Testis (tissue), 3 donors: ENCODE data around the gene RARG. TPM values are rescaled to one million over a fixed set of nuclear protein-coding genes. Genes with fewer than 3 reads are reported as not detected.

Experiments
- DNase-seq: peaks from one replicate; pipeline ENCODE4 v3.0.0-alpha.2; 2019
- H3K27ac ChIP-seq, 2 donors: fragments of 200-600 bp; sonication (generic); one replicate each; pipeline ENCODE4 v1.5.1; 2019
- H3K27me3 ChIP-seq: fragments of 200-600 bp; sonication (generic); one replicate; pipeline ENCODE4 v1.5.1; 2019
- H3K36me3 ChIP-seq: fragments of 200-600 bp; sonication (generic); one replicate; pipeline ENCODE4 v1.5.1; 2017; ENCODE audit warnings: low read depth; ENCODE audit errors: missing control alignments
- H3K4me1 ChIP-seq: fragments of 200-600 bp; sonication (generic); one replicate; pipeline ENCODE4 v1.5.1; 2019
- H3K4me3 ChIP-seq, 2 donors: fragments of 200-600 bp; sonication (generic); one replicate each; pipeline ENCODE4 v1.5.1; 2017 to 2019
- H3K9me3 ChIP-seq: fragments of 200-600 bp; sonication (generic); one replicate; pipeline ENCODE4 v1.5.1; 2017
- CTCF ChIP-seq, 3 experiments: fragments of 450-650 bp in 2 of 3; fragments of 200-600 bp in 1 of 3; sonication (generic) in 1 of 3; IDR thresholded peaks; one replicate each; pipeline ENCODE4 v1.5.1; 2016 to 2019; ENCODE audit warnings: antibody characterized with exemption in 3 of 3, mild to moderate bottlenecking in 2 of 3, moderate library complexity in 1 of 3
- POLR2A ChIP-seq: fragments of 450-650 bp; IDR thresholded peaks from one replicate; pipeline ENCODE4 v1.6.1; 2017; ENCODE audit warnings: antibody characterized with exemption, mild to moderate bottlenecking, moderate library complexity
- WGBS, 2 donors: methylation state at CpG; one replicate each; pipeline ENCODE4 v1.1.5; 2018; 5-methylcytosine and 5-hydroxymethylcytosine counted together
- intact Hi-C: fragments of 100-400 bp; cut with DNase I; formaldehyde crosslinking; loops from one replicate; pipeline ENCODE4 v1.15.1; 2023; ENCODE audit warnings: low total_unique reads
- polyA plus RNA-seq: library from polyadenylated mRNA; stranded (reverse); fragments of 350-450 nt; fragmentation: Illumina TruSeq; extraction: RNeasy Lipid Tissue Mini Kit (QIAGEN cat#74804); gene quantifications from one replicate; pipeline ENCODE4 v1.2.3, GENCODE V29; 2014; ENCODE audit warnings: low read depth, low replicate concordance; ENCODE audit not compliant: insufficient read depth
- total RNA-seq, 2 donors: library from RNA; depleted of rRNA; stranded (reverse); fragments of >200 nt; gene quantifications; one replicate each; pipeline ENCODE4 v1.2.3, GENCODE V29; 2016

Gene RARG
- total and polyA plus RNA-seq, 3 donors from 2014 or later, result 12.1 to 13.6 (median 12.5) TPM

- intact Hi-C loops, result loop anchor here (5.0 kb wide), 1 partner anchor 34 kb away; no protein-coding TSS in a partner anchor
- Histone ChIP-seq H3K36me3 (no peaks in the 10 kb centered on the region), H3K27ac (peak overlapping the region; percentile 84 to 93), H3K9me3 (no peaks in the 10 kb centered on the region), H3K4me1 (peaks cover 20% of the 10 kb centered on the region), H3K27me3 (no peaks in the 10 kb centered on the region), H3K4me3 (peak overlapping the region; percentile 82 to 94)
- DNase-seq, result peak; percentile 82
- 0 to 1% methylated on average over 33 to 51 of the region's 51 CpGs for WGBS, 2 donors
- TF ChIP-seq POLR2A (no peak), CTCF (IDR thresholded peaks at IDR 0.05) (peak in 2 of 3 experiments; percentile 20 to 36)
Observed at GRCh38 chr12:53251477-53252348, 19.7 kb upstream of the RARG start.

GRCh38 chr12:53245286-53245685, 13.3 kb upstream of the RARG start:
- TF ChIP-seq CTCF (IDR thresholded peaks at IDR 0.05) (no peak), POLR2A (no peak)
- Histone ChIP-seq H3K4me1 (no peaks in the 10 kb centered on the region), H3K36me3 (no peaks in the 10 kb centered on the region), H3K27me3 (no peaks in the 10 kb centered on the region), H3K27ac (no peak overlapping the region), H3K9me3 (no peaks in the 10 kb centered on the region), H3K4me3 (no peak overlapping the region)
- whole genome bisulfite sequencing, 2 donors, result 80 to 82% methylated on average over 3 of the region's 3 CpGs
- no peak for DNase-seq
- intact Hi-C loops, result no loop called here

- DNase-seq, result no peak
- TF ChIP-seq CTCF (IDR thresholded peaks at IDR 0.05) (no peak), POLR2A (no peak)
- Histone ChIP-seq H3K27me3 (no peaks in the 10 kb centered on the region), H3K36me3 (no peaks in the 10 kb centered on the region), H3K27ac (no peak overlapping the region), H3K4me3 (no peak overlapping the region), H3K9me3 (no peaks in the 10 kb centered on the region), H3K4me1 (no peaks in the 10 kb centered on the region)
- 60 to 73% methylated on average over 1 of the region's 1 CpG for WGBS, 2 donors
- intact Hi-C loops, result no loop called here
Observed at GRCh38 chr12:53244337-53244736, 12.3 kb upstream of the RARG start.

- TF ChIP-seq CTCF (IDR thresholded peaks at IDR 0.05) (no peak), POLR2A (no peak)
- Histone ChIP-seq H3K9me3 (no peaks in the 10 kb centered on the region), H3K27me3 (no peaks in the 10 kb centered on the region), H3K36me3 (no peaks in the 10 kb centered on the region), H3K27ac (no peak overlapping the region), H3K4me1 (no peaks in the 10 kb centered on the region), H3K4me3 (no peak overlapping the region)
- 70 to 71% methylated on average over 10 to 11 of the region's 11 CpGs for WGBS, 2 donors
- intact Hi-C loops, result no loop called here
- DNase-seq, result no peak
Observed at GRCh38 chr12:53241623-53242412, 9.8 kb upstream of the RARG start.
